Skeletal muscle cell (primary cell): Measurements from ENCODE around the gene ACTC1.

Experiments
- DNase-seq: peaks from one replicate; pipeline ENCODE4 v3.0.0-alpha.2; 2010; ENCODE audit warnings: low read depth
- H3K4me3 ChIP-seq: 2 replicates; pipeline ENCODE4 v1.5.1; 2011; ENCODE audit warnings: low read depth, mild to moderate bottlenecking, control low read depth, low read length, moderate library complexity

Gene ACTC1

DNA sequence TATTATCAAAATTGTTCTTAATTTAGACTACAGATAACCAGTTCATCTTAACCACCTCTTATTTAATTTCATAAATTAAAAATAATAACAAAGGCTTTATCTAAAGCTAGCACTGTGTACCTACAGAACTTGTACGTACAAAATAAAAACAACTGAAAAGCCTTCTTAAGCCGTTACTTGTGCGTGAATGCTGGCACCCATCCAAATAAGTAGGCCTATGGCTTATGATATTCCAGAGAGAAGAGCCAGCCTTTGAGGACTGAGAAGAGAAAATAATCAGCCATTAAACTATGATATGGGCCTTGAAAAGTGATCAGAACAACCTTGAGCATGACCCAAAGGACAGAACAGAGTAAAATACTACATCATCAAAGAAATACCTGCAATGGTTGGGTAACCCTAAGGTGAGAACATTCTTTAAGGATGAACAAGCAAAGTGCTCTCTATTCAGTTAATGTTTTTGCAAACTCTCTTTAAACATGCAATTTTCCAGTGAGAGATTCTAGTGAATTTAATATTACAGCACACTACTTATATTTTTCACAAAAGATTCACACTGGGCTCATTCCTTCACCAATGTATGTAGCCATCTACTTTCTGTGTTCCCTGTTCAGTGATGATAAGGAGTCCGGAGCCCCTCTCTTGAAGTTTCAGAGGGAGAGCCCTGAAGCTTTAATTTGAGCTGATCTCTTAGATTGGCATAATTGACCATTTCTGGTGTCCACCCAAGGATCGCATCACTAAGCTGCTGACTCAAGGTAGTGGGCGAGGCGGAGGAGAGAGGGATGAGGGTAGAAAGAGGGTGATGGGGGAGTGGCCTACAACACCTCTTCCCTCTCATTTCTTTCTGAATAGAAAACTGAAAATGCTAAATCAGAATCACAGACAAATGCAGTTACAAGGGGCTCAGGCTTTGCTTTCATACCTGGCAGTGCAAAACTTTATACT, 7.7 kb upstream of the ACTC1 start:
- no peak overlapping the region for H3K4me3 ChIP-seq
- DNase-seq, result no peak

DNA sequence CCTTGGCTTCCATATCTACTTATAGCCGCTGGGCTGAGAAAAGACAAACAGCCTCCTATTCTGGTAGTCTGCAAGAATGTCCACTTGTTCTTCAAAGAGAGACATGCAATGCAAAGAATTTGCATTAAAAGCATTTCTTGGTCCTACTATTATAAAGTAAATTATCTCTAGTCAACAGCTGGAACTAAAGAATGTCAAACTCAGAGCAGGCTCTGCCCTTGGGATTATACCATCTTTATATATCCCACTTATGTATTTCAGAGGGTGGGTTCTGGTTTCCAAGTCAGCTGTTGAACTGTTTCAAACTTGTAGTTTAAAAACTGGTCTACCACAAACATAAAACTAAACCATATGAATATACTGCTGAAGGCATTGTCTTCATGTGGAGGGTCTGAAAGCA, 7.0 kb upstream of the ACTC1 start:
- DNase-seq, result no peak
- H3K4me3 ChIP-seq, result no peak overlapping the region

DNA sequence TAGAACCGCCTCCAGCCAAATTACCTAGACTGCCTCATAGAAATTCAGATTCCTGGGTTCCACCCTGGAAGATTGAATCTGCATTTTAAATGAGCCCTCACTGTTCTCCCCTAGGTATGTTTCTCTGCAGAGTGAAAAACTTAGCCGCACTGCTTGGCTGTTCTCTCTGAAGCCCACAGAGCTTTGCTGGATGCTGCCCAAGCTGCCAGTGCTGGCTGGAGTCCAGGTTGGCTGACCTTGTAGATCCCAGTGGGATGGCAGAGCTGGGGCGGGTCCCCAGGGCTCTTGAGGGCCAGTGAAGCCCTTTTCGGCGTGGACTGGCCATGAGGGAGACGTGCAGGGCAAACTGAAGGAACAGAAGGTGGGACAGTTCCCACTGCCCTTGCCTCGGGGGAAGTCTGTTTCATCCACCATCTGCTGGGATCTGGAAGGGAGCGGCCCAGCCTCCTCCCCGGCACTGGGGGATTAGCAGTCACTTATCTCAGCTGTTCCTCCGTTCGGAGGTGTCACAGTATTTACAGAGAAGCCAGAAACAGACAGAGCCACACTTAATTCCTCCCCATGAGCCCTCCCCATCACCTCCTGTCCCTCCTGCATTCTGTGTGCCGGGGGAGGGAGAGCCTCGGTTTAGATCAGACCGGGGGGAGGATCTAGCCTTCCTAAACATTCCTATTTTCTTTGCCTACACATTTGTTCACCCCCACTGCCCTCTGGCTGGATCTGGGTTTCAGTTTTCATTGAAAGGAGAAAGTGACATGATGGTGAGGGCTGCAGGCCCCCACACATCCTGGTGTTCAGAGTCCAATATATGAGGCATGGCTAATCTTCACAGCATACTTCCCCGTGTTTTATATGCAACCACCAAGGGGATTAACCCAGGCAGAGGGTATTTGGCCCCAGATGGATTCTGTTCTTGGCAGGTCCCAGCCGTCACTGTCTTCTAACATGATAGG, 4.1 kb upstream of the ACTC1 start:
- H3K4me3 ChIP-seq, result no peak overlapping the region
- DNase-seq, result peak; percentile 77

GRCh38 chr15:34796847-34797435, 1.6 kb upstream of the ACTC1 start:
- no peak overlapping the region for H3K4me3 ChIP-seq
- DNase-seq, result no peak

DNA sequence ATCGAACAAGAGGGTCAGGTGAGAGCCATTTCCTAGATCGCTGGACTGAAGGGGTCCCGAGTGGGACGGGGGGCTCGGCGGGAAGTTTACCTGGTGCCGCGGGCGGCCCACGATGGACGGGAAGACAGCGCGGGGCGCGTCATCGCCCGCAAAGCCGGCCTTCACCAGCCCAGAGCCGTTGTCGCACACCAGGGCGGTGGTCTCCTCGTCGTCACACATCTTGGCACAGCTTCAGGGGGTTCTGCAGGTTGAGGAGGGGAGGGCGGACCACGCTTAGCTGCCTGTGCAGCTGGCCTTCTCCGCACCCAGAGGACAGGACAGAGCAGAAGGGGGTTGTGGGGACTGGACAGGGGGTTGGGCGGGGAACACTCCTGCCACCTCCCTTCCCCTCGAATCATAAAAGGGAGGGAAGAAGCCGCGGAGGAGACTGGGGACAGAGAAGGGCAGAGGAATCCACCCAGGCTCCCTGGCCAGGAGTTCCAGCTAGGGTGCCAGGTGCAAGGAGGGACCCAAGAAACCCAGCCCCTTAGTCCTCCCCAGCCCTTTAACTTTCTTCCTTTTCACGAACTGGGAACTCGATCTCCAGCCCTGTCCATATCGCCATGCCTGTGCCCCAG, 651 bp downstream of the ACTC1 start:
- no peak for DNase-seq
- H3K4me3 ChIP-seq, result peak overlapping the region; percentile 49

DNA sequence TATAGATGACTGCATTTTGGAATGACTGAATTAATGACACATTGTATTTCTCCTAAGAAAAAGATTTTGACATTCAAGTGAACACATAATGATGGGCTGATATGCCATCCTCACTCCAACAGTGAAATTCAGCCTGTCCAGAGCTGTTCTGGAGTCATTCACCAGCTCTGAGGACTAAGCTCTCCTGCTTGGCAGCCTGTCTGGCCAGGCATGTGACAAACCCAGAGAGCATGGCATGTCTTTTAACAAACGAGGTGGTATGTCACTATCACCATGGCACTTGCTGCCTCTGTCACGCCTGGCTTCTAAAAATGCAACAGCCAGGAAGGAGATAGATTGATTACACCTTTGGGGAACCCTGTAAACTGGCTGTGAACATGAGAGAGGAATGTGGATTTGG, 1.4 kb downstream of the ACTC1 start:
- peak overlapping the region; percentile 49 for H3K4me3 ChIP-seq

DNA sequence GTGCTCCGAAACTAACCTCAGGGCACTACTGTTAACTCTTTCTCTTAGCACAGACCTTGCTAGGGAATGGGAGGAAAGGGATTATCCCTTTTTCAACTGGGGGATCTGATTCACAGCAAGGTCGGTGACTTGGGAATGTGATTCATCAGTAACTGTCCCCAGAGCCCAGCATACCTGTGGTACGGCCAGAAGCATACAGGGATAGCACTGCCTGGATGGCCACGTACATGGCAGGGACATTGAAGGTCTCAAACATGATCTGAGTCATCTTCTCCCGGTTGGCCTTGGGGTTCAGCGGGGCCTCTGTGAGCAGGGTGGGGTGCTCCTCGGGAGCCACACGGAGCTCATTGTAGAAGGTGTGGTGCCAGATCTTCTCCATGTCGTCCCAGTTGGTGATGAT, 2.3 kb downstream of the ACTC1 start:
- no peak for DNase-seq
- peak overlapping the region; percentile 49 for H3K4me3 ChIP-seq

More for the DNA sequence above, 1.4 kb downstream of the ACTC1 start:
- no peak for DNase-seq

GRCh38 chr15:34791701-34792100, 3.6 kb downstream of the ACTC1 start:
- DNase-seq, result no peak
- H3K4me3 ChIP-seq, result peak overlapping the region; percentile 49

GRCh38 chr15:34790121-34790520, 5.2 kb downstream of the ACTC1 start:
- DNase-seq, result no peak
- H3K4me3 ChIP-seq, result peak overlapping the region; percentile 49

DNA sequence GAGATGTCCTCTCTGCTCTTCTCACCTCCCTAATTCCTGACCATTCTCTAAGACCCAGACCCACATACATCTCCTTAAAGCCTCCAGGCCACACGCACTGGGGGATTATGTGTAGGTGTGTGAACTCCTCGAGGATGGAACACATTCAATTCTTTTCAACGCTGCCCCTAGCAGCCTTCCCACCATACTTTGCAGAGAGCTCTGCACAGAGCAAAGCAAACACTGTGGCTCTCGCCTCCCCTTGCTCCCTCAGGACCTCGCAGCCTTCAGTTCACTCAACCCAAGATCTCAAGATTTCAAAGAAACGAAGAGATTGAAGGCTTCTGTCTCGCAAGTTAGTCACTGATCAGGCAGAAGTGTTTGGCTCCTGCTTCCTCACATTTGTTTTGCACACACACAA, 6.0 kb downstream of the ACTC1 start:
- DNase-seq, result no peak
- no peak overlapping the region for H3K4me3 ChIP-seq

GRCh38 chr15:34786206-34786605, 9.1 kb downstream of the ACTC1 start:
- no peak for DNase-seq
- H3K4me3 ChIP-seq, result no peak overlapping the region

DNA sequence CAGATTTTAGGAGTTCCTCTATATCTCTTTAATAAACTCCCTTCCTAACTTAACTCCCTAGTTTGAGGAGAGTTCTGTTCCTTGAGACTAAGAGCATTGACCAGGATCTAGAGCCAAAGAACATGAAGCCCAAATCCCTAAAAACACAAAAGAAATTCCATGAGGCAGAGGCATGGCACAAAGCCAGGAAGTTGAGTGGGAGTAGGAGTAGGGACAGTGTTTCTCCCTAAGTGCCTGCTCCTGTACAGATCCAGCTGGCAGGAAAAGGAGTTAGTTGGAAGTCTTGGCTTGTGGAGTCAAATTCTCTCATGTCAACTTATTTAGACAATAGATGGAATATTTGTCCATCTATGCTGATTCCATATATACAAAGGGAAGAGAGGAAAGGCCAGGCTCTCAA, 11.4 kb downstream of the ACTC1 start:
- DNase-seq, result no peak
- H3K4me3 ChIP-seq, result no peak overlapping the region

- DNase-seq, result no peak
- no peak overlapping the region for H3K4me3 ChIP-seq
Observed at GRCh38 chr15:34783431-34783830, 11.9 kb downstream of the ACTC1 start.

DNA sequence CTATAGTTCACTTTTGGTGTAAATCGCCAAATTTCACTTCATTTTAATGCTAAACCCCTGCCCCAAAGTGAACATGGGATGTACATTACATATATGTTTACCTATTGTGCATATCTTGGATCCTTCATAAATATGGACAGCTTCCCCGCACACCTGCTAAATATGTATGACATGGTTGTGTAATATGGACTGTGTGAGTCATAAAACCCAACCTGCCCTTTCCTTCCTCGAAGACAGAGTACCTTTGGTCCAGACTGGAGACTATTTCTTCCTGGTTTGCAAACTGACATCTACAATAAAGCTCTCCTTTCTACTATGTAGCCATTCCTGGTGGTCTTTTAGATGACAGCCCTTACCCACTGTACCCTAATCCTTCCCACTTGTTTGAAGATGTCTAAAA, 12.4 kb downstream of the ACTC1 start:
- H3K4me3 ChIP-seq, result no peak overlapping the region

GRCh38 chr15:34780725-34781124, 14.6 kb downstream of the ACTC1 start:
- H3K4me3 ChIP-seq, result no peak overlapping the region
- DNase-seq, result no peak

More for the DNA sequence above, 12.4 kb downstream of the ACTC1 start:
- DNase-seq, result no peak

- no peak for DNase-seq
- no peak overlapping the region for H3K4me3 ChIP-seq
Observed at GRCh38 chr15:34776606-34777105, 18.7 kb downstream of the ACTC1 start.

GRCh38 chr15:34773917-34774316, 21.4 kb downstream of the ACTC1 start:
- no peak for DNase-seq
- H3K4me3 ChIP-seq, result no peak overlapping the region

DNA sequence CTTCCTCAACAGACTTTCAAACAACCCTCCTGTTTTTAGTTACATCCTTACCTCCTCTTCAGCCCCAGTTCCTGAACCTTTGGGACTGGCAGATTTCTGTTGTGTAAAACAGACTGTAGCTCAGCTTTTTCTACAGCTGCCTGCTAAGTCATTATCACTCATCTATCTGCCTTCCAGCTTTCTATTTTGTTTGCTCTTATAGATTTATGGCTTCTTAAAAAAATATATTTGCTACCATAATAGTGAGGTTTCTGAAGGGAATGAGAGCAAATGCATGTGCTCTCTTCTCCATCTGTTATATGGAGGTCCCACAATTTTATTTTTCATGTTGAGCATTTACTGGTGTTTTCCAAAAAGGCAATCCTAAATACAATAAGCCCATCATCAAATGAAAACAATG, 22.3 kb downstream of the ACTC1 start:
- H3K4me3 ChIP-seq, result no peak overlapping the region
- no peak for DNase-seq

DNA sequence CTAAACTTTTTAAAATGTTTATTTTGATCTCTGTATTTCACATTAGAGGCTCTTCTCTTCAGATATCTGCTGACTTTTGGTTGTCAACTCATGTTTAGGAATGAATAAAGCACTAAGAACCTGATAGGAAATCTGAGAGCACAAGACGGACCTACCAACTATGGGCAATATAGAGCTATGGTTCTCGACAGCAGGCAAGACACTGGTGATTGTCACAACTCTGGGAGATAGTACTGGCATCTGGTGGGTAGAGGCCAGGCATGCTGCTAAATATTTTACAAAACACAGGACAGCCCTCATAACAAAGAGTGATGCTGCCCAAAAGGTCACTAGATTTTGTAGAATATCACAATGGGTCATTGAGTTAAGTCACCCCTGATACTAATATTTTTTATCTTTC, 23.0 kb downstream of the ACTC1 start:
- H3K4me3 ChIP-seq, result no peak overlapping the region
- DNase-seq, result no peak
